ENCODE results near the gene CAMTA1. TPM values are rescaled to one million over a fixed set of nuclear protein-coding genes. Genes with fewer than 3 reads are reported as not detected.

Gene CAMTA1
- polyA plus RNA-seq, 3 donors = 81.9 to 89.8 (median 88.0) TPM

DNA sequence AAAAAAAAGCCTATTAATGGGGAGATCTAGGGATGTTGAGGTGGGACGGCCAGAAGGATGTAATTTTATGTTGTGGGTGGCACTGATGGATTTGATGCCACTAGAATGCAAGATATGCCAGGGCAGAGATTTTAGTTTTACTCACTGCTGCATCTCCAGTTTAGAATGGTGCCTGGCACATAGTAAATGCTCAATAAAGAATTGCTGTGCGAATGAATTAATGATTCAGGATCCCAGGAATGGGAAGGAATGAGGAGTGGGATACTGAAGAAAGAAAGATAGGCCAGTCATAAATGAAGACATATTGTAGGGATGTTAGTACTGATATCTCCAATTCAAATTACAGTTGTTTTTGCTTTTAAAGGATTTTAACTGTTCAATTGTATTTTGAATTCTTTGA, 72.6 kb downstream of the CAMTA1 start:
- DNase-seq (ENCODE audit: extremely low read depth in 1 of 11, low read depth in 9 of 11, low spot score in 4 of 11) = no peak

DNA sequence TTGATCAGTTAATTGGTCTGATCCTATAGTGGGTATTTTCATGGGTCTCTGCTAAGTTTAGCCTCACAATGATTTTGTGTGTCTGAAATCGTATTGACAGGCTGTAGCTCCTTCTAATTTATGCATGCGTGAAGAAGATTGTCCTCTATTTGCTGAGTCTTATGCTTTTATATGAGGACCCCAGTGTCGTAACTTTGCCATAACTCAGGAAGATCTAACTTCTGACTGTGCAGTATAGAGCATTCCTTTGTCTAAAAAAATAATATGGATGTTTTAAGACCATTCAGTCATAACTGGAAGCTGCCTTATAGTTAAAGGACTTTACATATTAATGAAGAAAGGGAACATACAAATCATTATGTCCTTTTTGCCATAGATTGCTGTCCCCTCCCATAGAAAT, 73.3 kb downstream of the CAMTA1 start:
- DNase-seq (ENCODE audit: extremely low read depth in 1 of 11, low read depth in 9 of 11, low spot score in 4 of 11) = no peak

- no peak for DNase-seq (ENCODE audit: extremely low read depth in 1 of 11, low read depth in 9 of 11, low spot score in 4 of 11)
These were observed 74.4 kb downstream of the CAMTA1 start for GRCh38 chr1:6859415-6860343.

GRCh38 chr1:6860401-6860800, 75.1 kb downstream of the CAMTA1 start:
- DNase-seq (ENCODE audit: extremely low read depth in 1 of 11, low read depth in 9 of 11, low spot score in 4 of 11) = no peak

GRCh38 chr1:6861075-6861724, 75.9 kb downstream of the CAMTA1 start:
- no peak for DNase-seq (ENCODE audit: extremely low read depth in 1 of 11, low read depth in 9 of 11, low spot score in 4 of 11)

DNA sequence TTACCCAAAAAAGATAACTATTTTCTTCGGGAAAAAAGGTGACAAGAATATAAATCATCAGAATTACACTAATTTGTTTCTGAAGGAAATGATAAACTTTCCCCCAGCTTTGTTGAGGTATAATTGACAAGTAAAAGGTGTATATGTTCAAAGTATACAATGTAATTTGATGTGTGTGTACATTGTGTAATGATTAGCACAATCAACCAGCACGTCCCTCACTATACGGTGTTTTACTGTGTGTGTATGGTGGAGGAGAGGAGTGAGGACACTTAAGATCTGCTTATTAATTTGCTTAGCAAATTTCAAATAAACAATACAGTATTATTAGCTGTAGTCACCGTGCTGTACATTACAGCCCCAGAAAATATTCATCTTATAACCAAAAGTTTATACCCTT, 77.7 kb downstream of the CAMTA1 start:
- DNase-seq (ENCODE audit: extremely low read depth in 1 of 11, low read depth in 9 of 11, low spot score in 4 of 11) = no peak

- no peak for DNase-seq (ENCODE audit: extremely low read depth in 1 of 11, low read depth in 9 of 11, low spot score in 4 of 11)
These were observed 78.9 kb downstream of the CAMTA1 start for GRCh38 chr1:6864166-6864565.

DNA sequence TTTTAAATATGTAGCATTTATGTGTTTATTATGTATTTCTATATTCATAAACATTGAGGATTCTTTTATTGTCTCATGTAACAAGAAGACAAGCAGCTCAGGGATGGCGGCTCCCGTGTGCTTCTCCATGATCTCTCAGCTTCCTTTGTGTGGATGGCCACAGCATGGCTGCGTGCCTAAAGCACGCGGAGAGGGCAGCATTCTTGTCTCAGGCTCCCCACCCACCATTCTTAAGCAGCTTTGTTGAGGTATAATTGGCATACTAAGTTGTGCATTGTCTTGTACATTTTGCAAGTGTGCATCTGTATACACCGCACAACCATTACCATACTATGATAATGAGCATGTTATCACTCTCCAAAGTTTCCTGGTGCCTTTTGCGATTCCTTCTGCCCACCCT, 81.6 kb downstream of the CAMTA1 start:
- DNase-seq (ENCODE audit: extremely low read depth in 1 of 11, low read depth in 9 of 11, low spot score in 4 of 11) = no peak

GRCh38 chr1:6867321-6867720, 82.1 kb downstream of the CAMTA1 start:
- no peak for DNase-seq (ENCODE audit: extremely low read depth in 1 of 11, low read depth in 9 of 11, low spot score in 4 of 11)

DNA sequence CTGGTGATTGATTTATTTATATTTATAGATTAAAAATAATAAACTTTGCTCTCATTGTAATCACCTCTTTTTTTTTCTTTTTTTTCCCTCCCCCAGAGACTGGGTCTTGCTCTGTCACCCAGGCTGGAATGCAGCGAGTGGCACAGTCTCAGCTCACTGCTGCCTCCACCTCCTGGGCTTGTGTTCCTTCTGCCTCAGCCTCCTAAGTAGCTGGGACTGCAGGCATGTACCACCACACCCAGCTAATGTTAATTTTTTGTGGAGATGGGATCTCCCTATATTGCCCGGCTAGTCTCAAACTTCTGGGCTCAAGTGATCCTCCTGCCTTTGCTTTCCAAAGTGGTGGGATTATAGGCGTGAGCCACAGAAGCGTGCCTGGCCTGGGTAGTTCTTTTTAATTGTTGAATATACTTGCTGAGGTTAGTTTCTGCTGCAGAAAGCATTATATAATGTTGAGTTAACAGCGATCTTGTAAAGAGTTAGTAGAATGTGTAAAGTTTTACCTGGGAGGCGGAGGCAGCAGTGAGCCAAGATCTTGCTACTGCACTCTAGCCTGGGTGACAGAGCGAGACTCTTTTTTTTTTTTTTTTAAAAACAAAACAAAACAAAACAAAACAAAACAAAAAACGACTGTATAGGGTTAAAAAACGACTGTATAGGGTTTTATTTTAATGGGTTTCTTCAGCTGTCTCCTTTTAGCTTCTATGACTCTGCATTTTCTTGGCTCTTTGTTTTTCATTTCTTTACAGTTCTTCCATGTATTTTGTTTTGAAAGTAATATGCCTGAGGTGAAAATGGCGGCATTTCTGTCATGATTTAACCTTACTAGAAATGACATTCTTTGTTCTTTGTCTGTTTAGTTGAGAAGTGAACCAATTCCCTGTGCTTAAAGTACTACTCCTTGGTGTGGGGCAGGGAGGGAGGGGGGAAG, 82.7 kb downstream of the CAMTA1 start:
- DNase-seq (ENCODE audit: extremely low read depth in 1 of 11, low read depth in 9 of 11, low spot score in 4 of 11) = no peak

DNA sequence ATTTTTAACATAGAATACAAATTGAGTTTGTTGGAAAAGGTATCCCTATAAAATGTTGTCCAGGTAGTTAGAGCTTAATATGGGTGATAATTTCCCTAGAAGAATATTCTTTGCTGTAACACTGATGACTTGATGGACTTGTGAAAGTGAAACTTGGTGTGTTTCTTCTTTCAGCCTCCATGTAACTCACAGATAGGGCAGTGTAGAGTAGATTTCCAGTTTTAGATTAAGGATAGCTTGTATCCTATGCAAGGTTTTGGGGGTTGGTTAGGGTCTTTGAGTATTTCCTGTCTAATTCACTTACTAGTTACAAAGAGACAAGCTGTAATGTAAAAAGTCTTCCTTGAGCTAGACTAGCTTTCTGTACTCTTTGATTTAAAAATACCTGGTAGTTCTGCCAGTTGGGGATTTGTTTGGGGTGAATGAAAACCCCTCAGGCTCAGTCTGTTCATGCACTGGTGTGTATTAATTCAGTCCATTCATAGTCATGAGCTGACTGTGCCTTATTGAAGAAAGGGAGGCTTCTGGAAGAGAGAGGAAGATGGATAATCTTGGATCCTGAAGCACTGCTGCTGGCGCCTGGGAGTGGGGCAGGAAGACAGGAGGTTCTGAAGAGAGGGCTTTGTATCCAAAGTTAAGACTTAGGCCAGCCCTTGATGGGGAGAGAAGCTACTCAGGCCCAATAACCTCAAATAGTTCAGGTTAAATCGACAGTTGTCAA, 83.6 kb downstream of the CAMTA1 start:
- no peak for DNase-seq (ENCODE audit: extremely low read depth in 1 of 11, low read depth in 9 of 11, low spot score in 4 of 11)

- DNase-seq (ENCODE audit: extremely low read depth in 1 of 11, low read depth in 9 of 11, low spot score in 4 of 11) = no peak
These were observed 84.3 kb downstream of the CAMTA1 start for GRCh38 chr1:6869545-6869944.

DNA sequence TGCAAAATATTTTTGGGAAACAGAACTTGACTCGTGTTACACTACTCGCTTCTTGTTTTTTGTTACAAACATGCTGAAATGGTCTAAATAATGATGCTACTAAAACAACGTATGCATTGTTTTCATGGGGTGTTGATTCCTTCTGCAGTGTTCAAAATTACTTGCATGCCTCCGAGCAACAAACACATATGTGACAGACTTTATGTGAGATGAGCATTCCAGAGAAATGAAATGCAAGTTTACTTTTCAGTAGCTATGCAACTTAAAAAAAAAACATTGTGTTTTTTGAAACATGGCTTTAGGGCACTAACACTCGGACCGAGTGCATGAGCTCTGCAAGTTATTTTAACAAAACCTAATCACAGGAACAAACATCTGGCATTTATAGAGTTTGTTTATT, 84.8 kb downstream of the CAMTA1 start:
- no peak for DNase-seq (ENCODE audit: extremely low read depth in 1 of 11, low read depth in 9 of 11, low spot score in 4 of 11)

- DNase-seq (ENCODE audit: extremely low read depth in 1 of 11, low read depth in 9 of 11, low spot score in 4 of 11) = no peak
These were observed 85.3 kb downstream of the CAMTA1 start for GRCh38 chr1:6870571-6870970.

GRCh38 chr1:6871300-6871972, 86.2 kb downstream of the CAMTA1 start:
- no peak for DNase-seq (ENCODE audit: extremely low read depth in 1 of 11, low read depth in 9 of 11, low spot score in 4 of 11)

- no peak for DNase-seq (ENCODE audit: extremely low read depth in 1 of 11, low read depth in 9 of 11, low spot score in 4 of 11)
These were observed 87.5 kb downstream of the CAMTA1 start for GRCh38 chr1:6872573-6873261.

DNA sequence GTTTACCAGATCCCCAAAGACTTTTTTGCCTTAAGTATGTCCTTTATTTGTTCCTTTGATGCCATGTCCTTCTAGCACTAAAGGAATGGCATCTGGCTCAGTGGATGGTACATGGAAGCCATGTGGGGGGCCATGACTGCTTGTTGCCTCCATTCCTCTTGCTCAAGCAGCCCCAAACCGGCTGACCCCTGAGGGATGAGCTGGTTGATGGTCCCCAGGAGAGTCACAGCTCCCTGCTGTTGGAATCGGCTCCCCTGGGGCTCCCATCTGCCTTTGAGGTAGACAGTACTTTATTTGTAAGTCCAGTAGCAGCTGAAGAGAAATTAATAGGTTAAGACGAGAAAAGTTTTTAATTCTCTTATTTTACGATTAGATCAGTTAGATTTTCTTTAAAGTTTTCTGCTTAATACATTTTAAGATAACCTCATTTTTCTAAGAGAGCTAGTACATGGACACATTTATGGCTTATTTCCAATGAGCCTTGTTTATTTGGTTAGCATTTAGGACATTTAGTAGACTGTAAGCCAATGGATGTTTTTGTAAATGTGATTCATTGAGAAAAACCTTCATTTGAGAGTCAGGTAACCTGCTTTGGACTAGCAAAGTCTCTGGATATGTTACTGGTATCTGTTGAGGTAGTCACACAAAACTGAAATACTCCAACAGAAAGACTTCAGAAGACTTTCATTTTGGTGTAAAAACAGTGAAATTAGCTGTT, 88.2 kb downstream of the CAMTA1 start:
- no peak for DNase-seq (ENCODE audit: extremely low read depth in 1 of 11, low read depth in 9 of 11, low spot score in 4 of 11)
